ENCODE measurements around the gene ZIC1.
A peak's percentile ranks its signal among the peaks of the same experiment; 100 is the strongest.

Gene ZIC1

GRCh38 chr3:147369661-147370123 lies 39.5 kb upstream of the ZIC1 start:
- Histone ChIP-seq H3K9me3 (ENCODE audit: control insufficient read depth, insufficient read depth, low read depth, low read length) (no peaks in the 10 kb centered on the region), H3K27ac (ENCODE audit: extremely low read depth, low read depth, low read length) (no peak overlapping the region), H3K4me1 (ENCODE audit: control insufficient read depth, insufficient read depth, low read length) (no peaks in the 10 kb centered on the region; the same call in 1 of the 2 replicates), H3K36me3 (ENCODE audit: control insufficient read depth in 2 of 2, insufficient read depth in 1 of 2, low read length in 2 of 2) (no peaks in the 10 kb centered on the region), H3K4me3 (ENCODE audit: low read depth, low read length) (peak overlapping the region; percentile 13)
- ChIA-PET POLR2A (no interaction called here), CTCF (no interaction called here)
- no peak for TF ChIP-seq ZNF311 (tag by site-specific recombination; IDR thresholded peaks at IDR 0.05; ENCODE audit: borderline replicate concordance)
- no peak for TF ChIP-seq ZBTB26 (tag by site-specific recombination; optimal IDR thresholded peaks at IDR 0.05)

GRCh38 chr3:147370349-147370748 lies 38.8 kb upstream of the ZIC1 start:
- TF ChIP-seq SP7 (tag by site-specific recombination; IDR thresholded peaks at IDR 0.05) = no peak
- TF ChIP-seq ZNF529 (tag by site-specific recombination; IDR thresholded peaks at IDR 0.05; ENCODE audit: insufficient replicate concordance) = no peak
- no peak for TF ChIP-seq ZNF239 (tag by site-specific recombination; IDR thresholded peaks at IDR 0.05)
- no peak for TF ChIP-seq ZNF140 (tag by site-specific recombination; IDR thresholded peaks at IDR 0.05)
- no peak for TF ChIP-seq ZNF18 (tag by site-specific recombination; IDR thresholded peaks at IDR 0.05)
- no peak for TF ChIP-seq SP3 (tag by site-specific recombination; IDR thresholded peaks at IDR 0.05)
- TF ChIP-seq ZNF10 (tag by site-specific recombination; IDR thresholded peaks at IDR 0.05) = no peak
- TF ChIP-seq ZNF223 (tag by site-specific recombination; IDR thresholded peaks at IDR 0.05) = no peak
- no peak for TF ChIP-seq ZNF433 (tag by site-specific recombination; IDR thresholded peaks at IDR 0.05; ENCODE audit: low read depth)
- no peak for TF ChIP-seq ZNF26 (tag by site-specific recombination; IDR thresholded peaks at IDR 0.05)
- no peak for TF ChIP-seq PRDM4 (tag by site-specific recombination; IDR thresholded peaks at IDR 0.05)
- POLR2A ChIA-PET = no interaction called here
- no peaks in the 10 kb centered on the region for H3K36me3 ChIP-seq (ENCODE audit: control insufficient read depth in 2 of 2, insufficient read depth in 1 of 2, low read length in 2 of 2)
- no peak overlapping the region for H3K4me3 ChIP-seq (ENCODE audit: low read depth, low read length)
- no peaks in the 10 kb centered on the region; the same call in 1 of the 2 replicates for H3K4me1 ChIP-seq (ENCODE audit: control insufficient read depth, insufficient read depth, low read length)
- no peak overlapping the region for H3K27ac ChIP-seq (ENCODE audit: extremely low read depth, low read depth, low read length)
- CTCF ChIA-PET = no interaction called here
- H3K9me3 ChIP-seq (ENCODE audit: control insufficient read depth, insufficient read depth, low read depth, low read length) = no peaks in the 10 kb centered on the region

GRCh38 chr3:147371140-147371539 lies 38.0 kb upstream of the ZIC1 start:
- H3K27ac ChIP-seq (ENCODE audit: extremely low read depth, low read depth, low read length) = no peak overlapping the region
- H3K9me3 ChIP-seq (ENCODE audit: control insufficient read depth, insufficient read depth, low read depth, low read length) = no peaks in the 10 kb centered on the region
- ChIA-PET CTCF (no interaction called here), POLR2A (no interaction called here)
- no peaks in the 10 kb centered on the region; the same call in 1 of the 2 replicates for H3K4me1 ChIP-seq (ENCODE audit: control insufficient read depth, insufficient read depth, low read length)
- H3K36me3 ChIP-seq (ENCODE audit: control insufficient read depth in 2 of 2, insufficient read depth in 1 of 2, low read length in 2 of 2) = no peaks in the 10 kb centered on the region
- no peak overlapping the region for H3K4me3 ChIP-seq (ENCODE audit: low read depth, low read length)
- TF ChIP-seq ZNF792 (tag by site-specific recombination; IDR thresholded peaks at IDR 0.05) (no peak), SP7 (tag by site-specific recombination; IDR thresholded peaks at IDR 0.05) (no peak), ZNF747 (tag by site-specific recombination; IDR thresholded peaks at IDR 0.05) (no peak), ZNF202 (tag by site-specific recombination; IDR thresholded peaks at IDR 0.05; ENCODE audit: borderline replicate concordance) (no peak), SETDB1 (IDR thresholded peaks at IDR 0.05; ENCODE audit: insufficient read length, low read length) (no peak), ZNF223 (tag by site-specific recombination; IDR thresholded peaks at IDR 0.05) (no peak), ZBTB6 (tag by site-specific recombination; IDR thresholded peaks at IDR 0.05) (no peak), ZNF513 (tag by site-specific recombination; IDR thresholded peaks at IDR 0.05) (no peak), GLI2 (tag by site-specific recombination; IDR thresholded peaks at IDR 0.05; ENCODE audit: borderline replicate concordance, low read depth) (no peak), ZNF639 (tag by site-specific recombination; IDR thresholded peaks at IDR 0.05) (no peak)

Data from HEK293 (cell line).